Mucosa of rectum (tissue), 2 donors: ENCODE results near the gene PPP1R7.

ENCODE experiments used
- H3K27ac ChIP-seq, 2 donors: one replicate each; pipeline ENCODE4 v1.7.0; 2013; ENCODE audit warnings: inconsistent platforms in 2 of 2, low read depth in 2 of 2, low read length in 2 of 2
- H3K27me3 ChIP-seq, 2 donors: one replicate each; pipeline ENCODE4 v1.7.0; 2013; ENCODE audit warnings: low read length in 2 of 2; ENCODE audit not compliant: control insufficient read depth in 2 of 2, insufficient read depth in 2 of 2
- H3K36me3 ChIP-seq, 2 donors: one replicate each; pipeline ENCODE4 v1.7.0; 2013; ENCODE audit warnings: low read length in 2 of 2; ENCODE audit not compliant: control insufficient read depth in 2 of 2, insufficient read depth in 2 of 2
- H3K4me1 ChIP-seq, 2 donors: one replicate each; pipeline ENCODE4 v1.7.0; 2013; ENCODE audit warnings: low read length in 2 of 2, mild to moderate bottlenecking in 1 of 2; ENCODE audit not compliant: control insufficient read depth in 2 of 2, insufficient read depth in 2 of 2
- H3K4me3 ChIP-seq, 2 donors: one replicate each; pipeline ENCODE4 v1.7.0; 2013; ENCODE audit warnings: low read length in 2 of 2
- H3K9ac ChIP-seq, 2 donors: one replicate each; pipeline ENCODE4 v1.7.0; 2013; ENCODE audit warnings: low read length in 2 of 2, low read depth in 1 of 2, mild to moderate bottlenecking in 1 of 2
- H3K9me3 ChIP-seq, 2 donors: one replicate each; pipeline ENCODE4 v1.7.0; 2013; ENCODE audit warnings: low read length in 2 of 2; ENCODE audit not compliant: control insufficient read depth in 2 of 2
- donor health status: healthy.
- donor health status: Normal muscosa, but diverticular disease.

PPP1R7 gene

DNA sequence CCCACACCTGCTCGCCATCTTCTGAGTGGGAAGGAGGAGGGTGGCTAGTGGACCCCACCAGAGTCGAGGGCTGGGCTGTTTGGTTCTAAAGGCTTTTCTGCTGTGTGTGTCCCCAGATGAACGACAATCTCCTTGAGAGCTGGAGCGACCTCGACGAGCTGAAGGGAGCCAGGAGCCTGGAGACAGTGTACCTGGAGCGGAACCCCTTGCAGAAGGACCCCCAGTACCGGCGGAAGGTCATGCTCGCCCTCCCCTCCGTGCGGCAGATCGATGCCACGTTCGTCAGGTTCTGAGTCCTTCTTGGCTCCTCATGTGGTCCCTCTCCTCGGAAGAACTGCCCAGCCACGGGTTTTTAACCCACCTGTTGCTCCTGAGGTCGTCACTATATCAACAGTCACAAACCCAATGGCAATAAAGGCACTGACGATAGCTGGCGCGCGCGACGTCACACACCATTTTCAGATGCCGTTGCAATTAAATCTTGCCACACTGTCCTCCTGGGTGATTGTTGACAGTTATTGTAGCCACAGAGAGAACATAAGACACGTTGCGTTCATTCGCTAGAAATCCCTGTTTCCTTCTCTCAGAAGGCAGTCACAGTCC lies 32.4 kb downstream of the PPP1R7 start:
- Histone ChIP-seq H3K36me3 (peaks cover 17 to 22% of the 10 kb centered on the region in 2 donors), H3K4me1 (no peaks in the 10 kb centered on the region), H3K27ac (no peak overlapping the region), H3K4me3 (no peak overlapping the region), H3K27me3 (no peaks in the 10 kb centered on the region), H3K9me3 (no peaks in the 10 kb centered on the region), H3K9ac (no peak overlapping the region)

DNA sequence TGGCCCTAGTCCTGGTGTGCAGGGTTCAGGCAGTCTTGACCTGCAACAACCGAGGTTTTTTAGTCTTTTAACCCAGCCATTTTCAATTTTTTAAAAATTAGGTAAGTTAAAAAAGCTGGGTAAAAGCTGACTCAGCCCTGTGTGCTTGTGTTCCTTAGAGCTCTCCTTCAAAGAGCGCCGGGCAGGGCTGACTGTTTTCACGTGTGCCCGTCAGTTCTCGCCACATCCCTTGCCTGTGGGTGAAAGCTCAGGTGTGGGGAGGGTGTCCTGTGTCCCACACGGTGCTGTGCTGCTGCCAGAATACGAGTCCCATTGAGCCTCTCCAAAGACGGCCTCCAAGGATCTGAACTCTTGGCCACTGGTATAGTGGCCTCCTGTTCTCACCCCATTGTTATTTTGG lies 33.0 kb downstream of the PPP1R7 start:
- H3K9me3 ChIP-seq = no peaks in the 10 kb centered on the region
- H3K36me3 ChIP-seq = peaks cover 12 to 22% of the 10 kb centered on the region in 2 donors
- no peaks in the 10 kb centered on the region for H3K27me3 ChIP-seq
- H3K9ac ChIP-seq = no peak overlapping the region
- H3K4me3 ChIP-seq = no peak overlapping the region
- no peak overlapping the region for H3K27ac ChIP-seq
- peaks cover 4% of the 10 kb centered on the region in 2 donors for H3K4me1 ChIP-seq

DNA sequence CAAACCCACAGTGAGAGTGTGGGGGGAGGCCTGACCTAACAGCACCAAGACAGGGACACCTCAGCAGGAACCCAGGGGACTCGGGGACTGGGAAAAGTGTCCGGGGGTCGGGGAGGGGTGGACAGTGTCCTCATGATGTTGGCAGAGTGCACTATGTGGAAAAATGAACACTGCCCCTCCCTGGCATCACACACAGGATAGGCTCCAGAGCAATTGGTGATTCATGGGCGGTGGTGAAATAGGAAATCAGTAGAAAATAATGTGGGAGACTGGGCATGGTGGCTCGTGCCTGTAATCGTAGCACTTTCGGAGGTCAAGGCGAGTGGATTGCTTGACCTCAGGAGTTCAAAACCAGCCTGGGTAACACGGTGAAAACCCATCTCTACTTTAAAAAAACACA lies 34.6 kb downstream of the PPP1R7 start:
- H3K9ac ChIP-seq = no peak overlapping the region
- H3K36me3 ChIP-seq = peaks cover 8 to 13% of the 10 kb centered on the region in 2 donors
- no peak overlapping the region for H3K4me3 ChIP-seq
- no peak overlapping the region for H3K27ac ChIP-seq
- H3K27me3 ChIP-seq = no peaks in the 10 kb centered on the region
- no peaks in the 10 kb centered on the region for H3K9me3 ChIP-seq
- peaks cover 5 to 6% of the 10 kb centered on the region in 2 donors for H3K4me1 ChIP-seq

GRCh38 chr2:241185961-241186360 lies 35.7 kb downstream of the PPP1R7 start:
- no peaks in the 10 kb centered on the region for H3K9me3 ChIP-seq
- no peak overlapping the region for H3K27ac ChIP-seq
- H3K9ac ChIP-seq = no peak overlapping the region
- peaks cover 5 to 6% of the 10 kb centered on the region in 2 donors for H3K4me1 ChIP-seq
- H3K36me3 ChIP-seq = peaks cover 7 to 10% of the 10 kb centered on the region in 2 donors
- no peak overlapping the region for H3K4me3 ChIP-seq
- no peaks in the 10 kb centered on the region for H3K27me3 ChIP-seq

- H3K9ac ChIP-seq = no peak overlapping the region
- H3K36me3 ChIP-seq = peaks cover 7 to 10% of the 10 kb centered on the region in 2 donors
- peaks cover 5 to 6% of the 10 kb centered on the region in 2 donors for H3K4me1 ChIP-seq
- H3K27me3 ChIP-seq = no peaks in the 10 kb centered on the region
- H3K4me3 ChIP-seq = no peak overlapping the region
- no peaks in the 10 kb centered on the region for H3K9me3 ChIP-seq
- peak overlapping the region in 1 of 2 donors; percentile 60 for H3K27ac ChIP-seq
These were observed 37.0 kb downstream of the PPP1R7 start for GRCh38 chr2:241187101-241187917.

GRCh38 chr2:241187918-241188234 lies 37.6 kb downstream of the PPP1R7 start:
- Histone ChIP-seq H3K36me3 (peaks cover 5 to 6% of the 10 kb centered on the region in 2 donors), H3K4me3 (peak overlapping the region; percentile 57 to 60), H3K9me3 (no peaks in the 10 kb centered on the region), H3K27me3 (no peaks in the 10 kb centered on the region), H3K4me1 (peaks cover 5 to 6% of the 10 kb centered on the region in 2 donors), H3K27ac (peak overlapping the region; percentile 17 to 60), H3K9ac (no peak overlapping the region)

- Histone ChIP-seq H3K9me3 (no peaks in the 10 kb centered on the region), H3K36me3 (peaks cover 0 to 2% of the 10 kb centered on the region in 2 donors), H3K27me3 (no peaks in the 10 kb centered on the region), H3K27ac (peak within 1 kb of the TSS; percentile 65 to 67), H3K9ac (peak within 1 kb of the TSS; percentile 14 to 74), H3K4me3 (peak within 1 kb of the TSS; percentile 57 to 60), H3K4me1 (peaks cover 5 to 6% of the 10 kb centered on the region in 2 donors)
These were observed 38.3 kb downstream of the PPP1R7 start, which contains the start of gene ANO7 for GRCh38 chr2:241188361-241189092. TSS of gene ANO7 (plus strand) at chr2:241188677. CDS start at chr2:241190064, 1,387 bp downstream.

DNA sequence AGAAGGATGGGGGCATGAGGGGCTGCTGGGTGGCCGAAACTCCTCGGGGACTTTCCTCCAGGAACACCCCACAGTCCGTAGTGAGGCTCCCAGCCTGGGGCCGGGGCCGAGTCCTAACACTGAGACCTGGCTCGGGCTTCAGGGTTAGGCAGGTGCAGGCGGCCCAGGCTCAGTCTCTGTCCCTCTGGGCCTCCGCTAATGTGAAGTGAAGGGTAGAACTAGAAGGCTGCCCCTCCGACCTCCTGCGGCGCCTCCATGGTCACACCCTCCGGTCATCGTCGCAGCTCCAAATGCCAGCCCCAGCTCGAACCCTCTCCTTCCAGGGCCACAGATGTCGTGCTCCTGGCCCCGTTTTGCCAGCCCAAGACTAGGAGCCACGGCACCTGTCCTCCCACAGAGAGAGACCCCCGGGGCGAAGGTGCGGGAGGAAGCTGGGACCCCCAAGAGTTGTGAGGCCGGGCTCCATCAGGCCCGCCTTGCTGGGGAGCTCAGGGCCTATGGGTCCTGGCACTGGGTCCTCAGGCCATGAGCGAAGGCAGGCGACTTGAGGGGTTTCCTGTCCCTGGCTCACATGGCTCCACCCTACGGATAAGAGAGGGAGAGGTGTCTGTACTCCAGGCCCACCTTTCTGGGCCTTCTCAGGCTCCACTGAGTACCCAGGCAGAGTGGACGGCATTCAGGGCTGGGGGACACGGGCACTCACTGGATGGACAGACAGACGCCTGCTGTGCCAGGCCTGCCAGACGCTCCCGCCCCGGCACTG lies 39.0 kb downstream of the PPP1R7 start:
- peak overlapping the region; percentile 14 to 74 for H3K9ac ChIP-seq
- H3K9me3 ChIP-seq = no peaks in the 10 kb centered on the region
- H3K4me1 ChIP-seq = peaks cover 5 to 6% of the 10 kb centered on the region in 2 donors
- no peaks in the 10 kb centered on the region for H3K27me3 ChIP-seq
- H3K36me3 ChIP-seq = no peaks in the 10 kb centered on the region
- peak overlapping the region; percentile 57 to 60 for H3K4me3 ChIP-seq
- H3K27ac ChIP-seq = peak overlapping the region; percentile 65 to 67

- Histone ChIP-seq H3K36me3 (no peaks in the 10 kb centered on the region), H3K4me3 (no peak overlapping the region), H3K27me3 (no peaks in the 10 kb centered on the region), H3K9ac (no peak overlapping the region), H3K27ac (peak overlapping the region; percentile 37 to 65), H3K9me3 (no peaks in the 10 kb centered on the region), H3K4me1 (peaks cover 5 to 6% of the 10 kb centered on the region in 2 donors)
These were observed 39.6 kb downstream of the PPP1R7 start for GRCh38 chr2:241189856-241190201.
